Peyer's patch (tissue), 4 donors: Measurements from ENCODE around the gene GLO1.

Source experiments
- CTCF ChIP-seq, 6 experiments: fragments of 450-650 bp in 4 of 6; fragments of 200-600 bp in 2 of 6; sonication (generic) in 1 of 6; IDR thresholded peaks; one replicate each; pipeline ENCODE4 v1.5.1; 2017 to 2019; ENCODE audit warnings: antibody characterized with exemption in 6 of 6, mild to moderate bottlenecking in 3 of 6, moderate library complexity in 1 of 6
- POLR2A ChIP-seq, 2 donors: fragments of 450-650 bp; IDR thresholded peaks; one replicate each; pipeline ENCODE4 v1.5.1; 2017; ENCODE audit warnings: antibody characterized with exemption in 2 of 2, mild to moderate bottlenecking in 2 of 2, moderate library complexity in 2 of 2

GRCh38 chr6:38701551-38701950 lies 1.4 kb downstream of the GLO1 start:
- TF ChIP-seq CTCF (IDR thresholded peaks at IDR 0.05) (no peak), POLR2A (IDR thresholded peaks at IDR 0.05) (no peak)
